ENCODE measurements around the gene GAPVD1. TPM values are rescaled to one million over a fixed set of nuclear protein-coding genes. Genes with fewer than 3 reads are reported as not detected.
A peak's percentile ranks its signal among the peaks of the same experiment; 100 is the strongest.
"Not testable (repeated sequence)": the region's sequence is repeated elsewhere in the genome, so short reads cannot be mapped to it uniquely, and the experiment has no call there.

Gene GAPVD1
- total RNA-seq, 3 donors from 2014 or later (not counting 1 experiment from before 2014, with no cell fraction given): 66.1 to 83.2 (median 68.8) TPM

DNA sequence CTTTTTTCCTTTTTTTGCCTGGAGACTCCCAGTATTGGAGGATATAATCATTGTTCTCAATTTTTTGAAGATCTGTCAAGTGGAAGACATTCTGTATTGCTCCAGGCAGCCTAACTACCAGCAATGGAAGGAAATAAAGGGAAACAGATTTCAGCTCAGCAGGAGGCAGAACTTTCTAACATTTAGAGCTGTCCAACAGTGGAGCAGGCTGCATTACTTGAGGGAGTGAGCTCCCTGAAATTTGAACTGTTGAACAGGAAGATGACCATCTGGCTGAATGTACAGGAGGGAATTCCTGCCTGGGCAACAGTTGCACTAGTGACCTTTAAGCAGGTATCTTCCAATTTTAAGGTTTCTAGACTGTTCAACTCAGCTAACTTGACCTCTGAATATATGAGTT, 1.1 kb upstream of the GAPVD1 start:
- H3K27me3 Mint-ChIP-seq (ENCODE audit: low read depth in 2 of 2): no peaks in the 10 kb centered on the region
- intact Hi-C loops (cut with micrococcal nuclease): no loop called here
- peaks cover 35 to 43% of the 10 kb centered on the region in 2 donors for H3K4me1 Mint-ChIP-seq
- no peak for ATAC-seq
- peak overlapping the region; percentile 100 for H3K4me3 Mint-ChIP-seq
- peak overlapping the region; percentile 23 for H3K27ac ChIP-seq (ENCODE audit: low read length)
- TF ChIP-seq, protein P1, sequence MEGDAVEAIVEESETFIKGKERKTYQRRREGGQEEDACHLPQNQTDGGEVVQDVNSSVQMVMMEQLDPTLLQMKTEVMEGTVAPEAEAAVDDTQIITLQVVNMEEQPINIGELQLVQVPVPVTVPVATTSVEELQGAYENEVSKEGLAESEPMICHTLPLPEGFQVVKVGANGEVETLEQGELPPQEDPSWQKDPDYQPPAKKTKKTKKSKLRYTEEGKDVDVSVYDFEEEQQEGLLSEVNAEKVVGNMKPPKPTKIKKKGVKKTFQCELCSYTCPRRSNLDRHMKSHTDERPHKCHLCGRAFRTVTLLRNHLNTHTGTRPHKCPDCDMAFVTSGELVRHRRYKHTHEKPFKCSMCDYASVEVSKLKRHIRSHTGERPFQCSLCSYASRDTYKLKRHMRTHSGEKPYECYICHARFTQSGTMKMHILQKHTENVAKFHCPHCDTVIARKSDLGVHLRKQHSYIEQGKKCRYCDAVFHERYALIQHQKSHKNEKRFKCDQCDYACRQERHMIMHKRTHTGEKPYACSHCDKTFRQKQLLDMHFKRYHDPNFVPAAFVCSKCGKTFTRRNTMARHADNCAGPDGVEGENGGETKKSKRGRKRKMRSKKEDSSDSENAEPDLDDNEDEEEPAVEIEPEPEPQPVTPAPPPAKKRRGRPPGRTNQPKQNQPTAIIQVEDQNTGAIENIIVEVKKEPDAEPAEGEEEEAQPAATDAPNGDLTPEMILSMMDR (IDR thresholded peaks at IDR 0.05): no peak
- no peaks in the 10 kb centered on the region for H3K36me3 ChIP-seq (ENCODE audit: control insufficient read depth, insufficient read depth, low read length)
- no peaks in the 10 kb centered on the region for H3K36me3 Mint-ChIP-seq
- H3K27ac Mint-ChIP-seq: peak overlapping the region; percentile 90 to 97
- peaks cover 14% of the 10 kb centered on the region for H3K4me1 ChIP-seq (ENCODE audit: control insufficient read depth, insufficient read depth, low read length)
- H3K9me3 ChIP-seq (ENCODE audit: control insufficient read depth, insufficient read depth, low read length): no peaks in the 10 kb centered on the region
- H3K9me3 Mint-ChIP-seq: no peaks in the 10 kb centered on the region
- no peak for DNase-seq
- H3K27me3 ChIP-seq (ENCODE audit: control insufficient read depth, insufficient read depth, low read length): no peaks in the 10 kb centered on the region
- no peak overlapping the region for H3K4me3 ChIP-seq (ENCODE audit: low read length)

DNA sequence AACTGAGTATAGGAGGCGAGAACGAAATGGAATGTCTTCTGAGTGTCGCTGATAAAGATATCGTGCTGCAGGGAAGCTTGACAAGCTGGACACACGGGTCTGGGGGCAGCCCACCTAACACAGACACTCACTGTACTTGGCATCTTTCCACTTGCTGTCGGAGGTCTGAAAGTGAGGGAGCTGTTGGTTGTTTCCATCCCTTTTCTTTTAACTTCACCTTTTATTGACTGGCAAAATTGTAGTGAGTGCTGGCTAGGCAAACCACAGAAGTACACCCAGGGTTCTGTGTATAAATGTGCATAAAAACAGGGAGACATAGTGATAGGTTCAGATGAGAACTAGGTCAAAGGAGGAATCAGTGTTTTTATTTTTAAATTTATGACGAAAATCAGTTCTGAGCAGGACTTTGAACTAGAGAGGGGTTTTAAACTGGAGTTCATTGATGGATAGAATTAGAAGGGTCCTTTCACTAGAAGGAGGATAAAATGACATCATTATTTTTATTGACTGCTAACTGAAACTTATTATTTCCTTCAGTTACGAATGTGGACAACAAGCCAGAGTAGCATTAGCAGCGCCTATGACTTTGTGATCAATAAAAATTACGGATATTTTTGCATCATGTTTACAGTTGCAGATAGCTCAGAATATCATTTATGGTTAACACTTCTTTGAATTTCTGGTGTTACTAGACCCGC, 817 bp downstream of the GAPVD1 start:
- H3K9me3 ChIP-seq (ENCODE audit: control insufficient read depth, insufficient read depth, low read length): no peaks in the 10 kb centered on the region
- H3K27ac ChIP-seq (ENCODE audit: low read length): peak overlapping the region; percentile 95
- WGBS (ENCODE audit: insufficient coverage): 27% methylated on average over 9 of the region's 11 CpGs
- Mint-ChIP-seq H3K9me3 (no peaks in the 10 kb centered on the region), H3K36me3 (no peaks in the 10 kb centered on the region), H3K4me3 (peak overlapping the region; percentile 100), H3K27ac (peak overlapping the region; percentile 90 to 97), H3K4me1 (peaks cover 35 to 48% of the 10 kb centered on the region in 2 donors), H3K27me3 (ENCODE audit: low read depth in 2 of 2) (no peaks in the 10 kb centered on the region)
- H3K4me1 ChIP-seq (ENCODE audit: control insufficient read depth, insufficient read depth, low read length): peaks cover 14% of the 10 kb centered on the region
- TF ChIP-seq, protein P1 (IDR thresholded peaks at IDR 0.05): no peak
- no peaks in the 10 kb centered on the region for H3K27me3 ChIP-seq (ENCODE audit: control insufficient read depth, insufficient read depth, low read length)
- H3K36me3 ChIP-seq (ENCODE audit: control insufficient read depth, insufficient read depth, low read length): peaks cover 4% of the 10 kb centered on the region
- peak overlapping the region; percentile 91 for H3K4me3 ChIP-seq (ENCODE audit: low read length)
- DNase-seq (peak in 1 of 2 donors; percentile 44), ATAC-seq (peak in 1 of 3 donors; percentile 16)
- intact Hi-C loops (cut with micrococcal nuclease): no loop called here

DNA sequence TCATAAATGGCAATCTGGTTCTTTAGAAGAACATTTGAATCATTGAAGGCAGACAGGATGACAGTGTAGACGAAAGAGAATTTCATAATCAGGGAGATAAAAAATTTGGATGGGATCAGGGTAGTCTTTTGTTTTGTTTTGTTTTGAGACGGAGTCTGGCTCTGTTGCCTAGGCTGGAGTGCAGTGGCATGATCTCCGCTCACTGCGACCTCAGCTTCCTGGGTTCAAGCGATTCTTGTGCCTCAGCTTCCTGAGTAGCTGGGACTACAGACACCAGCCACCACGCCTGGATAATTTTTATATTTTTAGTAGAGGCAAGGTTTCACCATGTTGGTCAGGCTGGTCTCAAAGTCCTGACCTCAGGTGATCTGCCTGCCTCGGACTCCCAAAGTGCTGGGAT, 2.4 kb downstream of the GAPVD1 start:
- Mint-ChIP-seq H3K27ac (peak overlapping the region in 1 of 2 donors; percentile 46), H3K4me3 (peak overlapping the region; percentile 28), H3K4me1 (peaks cover 35 to 56% of the 10 kb centered on the region in 2 donors)
- H3K36me3 ChIP-seq (ENCODE audit: control insufficient read depth, insufficient read depth, low read length); ATAC-seq; H3K27ac ChIP-seq (ENCODE audit: low read length); H3K9me3 Mint-ChIP-seq; H3K27me3 ChIP-seq (ENCODE audit: control insufficient read depth, insufficient read depth, low read length); H3K27me3 Mint-ChIP-seq (ENCODE audit: low read depth in 2 of 2); H3K9me3 ChIP-seq (ENCODE audit: control insufficient read depth, insufficient read depth, low read length); H3K36me3 Mint-ChIP-seq; H3K4me3 ChIP-seq (ENCODE audit: low read length); intact Hi-C loops (cut with micrococcal nuclease): not testable (repeated sequence)
- DNase-seq: peak in 1 of 2 donors; percentile 43
- 52% methylated on average over 7 of the region's 7 CpGs for WGBS (ENCODE audit: insufficient coverage)
- H3K4me1 ChIP-seq (ENCODE audit: control insufficient read depth, insufficient read depth, low read length): peaks cover 14% of the 10 kb centered on the region

DNA sequence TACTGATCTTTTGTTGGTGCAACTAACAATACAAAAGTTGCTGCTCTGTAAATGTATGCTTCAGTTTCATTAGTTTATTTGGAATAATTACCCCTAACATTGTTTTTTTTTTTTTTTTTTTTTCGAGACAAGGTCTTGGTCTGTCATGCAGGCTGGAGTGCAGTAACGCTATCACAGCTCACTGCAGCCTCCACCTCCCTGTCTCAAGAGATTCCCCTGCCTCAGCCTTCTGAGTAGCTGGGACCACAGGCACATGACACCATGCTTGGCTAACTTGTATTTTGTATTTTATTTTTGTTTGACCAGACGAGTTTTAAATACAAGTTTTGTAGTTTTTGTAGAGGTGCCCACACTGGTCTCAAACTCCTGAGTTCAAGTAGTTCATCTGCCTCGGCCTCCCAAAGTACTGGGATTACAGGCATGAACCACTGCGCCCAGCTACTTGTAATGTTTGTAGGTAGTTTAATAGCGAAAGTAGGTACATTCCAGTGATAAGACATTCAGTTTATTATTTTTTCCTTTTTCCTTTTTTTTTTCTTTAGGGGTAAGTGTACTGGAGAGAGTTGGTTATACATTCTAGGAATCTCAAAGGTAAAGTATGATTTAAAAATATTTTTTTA, 6.9 kb downstream of the GAPVD1 start:
- Mint-ChIP-seq H3K36me3 (no peaks in the 10 kb centered on the region), H3K27ac (peak overlapping the region; percentile 20 to 50), H3K27me3 (ENCODE audit: low read depth in 2 of 2) (no peaks in the 10 kb centered on the region), H3K4me3 (no peak overlapping the region), H3K4me1 (peaks cover 35 to 38% of the 10 kb centered on the region in 2 donors), H3K9me3 (no peaks in the 10 kb centered on the region)
- H3K27ac ChIP-seq (ENCODE audit: low read length): no peak overlapping the region
- no peaks in the 10 kb centered on the region for H3K4me1 ChIP-seq (ENCODE audit: control insufficient read depth, insufficient read depth, low read length)
- no peaks in the 10 kb centered on the region for H3K27me3 ChIP-seq (ENCODE audit: control insufficient read depth, insufficient read depth, low read length)
- H3K9me3 ChIP-seq (ENCODE audit: control insufficient read depth, insufficient read depth, low read length): no peaks in the 10 kb centered on the region
- no peak for ATAC-seq
- H3K4me3 ChIP-seq (ENCODE audit: low read length): no peak overlapping the region
- DNase-seq: no peak
- intact Hi-C loops (cut with micrococcal nuclease): no loop called here
- TF ChIP-seq, protein P1 (IDR thresholded peaks at IDR 0.05): no peak
- H3K36me3 ChIP-seq (ENCODE audit: control insufficient read depth, insufficient read depth, low read length): peaks cover 4% of the 10 kb centered on the region
- WGBS (ENCODE audit: insufficient coverage): 78% methylated on average over 3 of the region's 6 CpGs
